ENCODE data around the gene NRCAM.
A peak's percentile ranks its signal among the peaks of the same experiment; 100 is the strongest.

Gene NRCAM

DNA sequence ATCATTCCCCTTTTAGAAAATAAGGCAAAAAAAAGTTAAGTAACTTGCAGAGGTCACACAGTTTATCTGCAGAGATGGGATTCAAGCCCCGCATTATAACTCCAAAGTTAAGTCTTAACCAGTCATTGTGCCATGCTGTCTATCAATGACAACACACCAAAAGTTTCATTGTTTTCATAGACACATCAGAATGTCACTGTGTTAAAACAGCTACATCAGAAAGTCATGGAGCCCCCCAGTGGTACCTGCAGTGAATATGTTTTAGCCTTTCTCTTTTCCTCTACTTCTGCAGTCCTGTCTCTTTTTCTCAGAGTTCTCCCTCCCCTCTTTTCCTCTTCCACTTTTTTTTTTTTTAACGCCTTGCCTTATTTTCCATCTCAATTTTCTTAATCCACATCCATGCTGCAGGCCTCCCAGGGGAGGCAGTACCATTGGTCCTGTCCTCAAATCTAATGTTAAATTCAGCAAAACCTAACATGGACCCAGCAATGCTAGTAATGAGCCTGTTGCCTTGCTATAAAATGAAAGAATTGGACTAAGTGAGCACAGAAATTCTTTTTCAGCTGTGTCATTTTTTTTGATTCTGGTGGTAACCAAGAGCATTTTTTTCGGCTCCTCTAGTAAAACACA lies 3.8 kb upstream of the NRCAM start:
- no peak for DNase-seq (ENCODE audit: low read depth)

GRCh38 chr7:108457871-108458270 lies 1.6 kb upstream of the NRCAM start:
- no peak for DNase-seq (ENCODE audit: low read depth)

GRCh38 chr7:108456845-108457540 lies 757 bp upstream of the NRCAM start:
- DNase-seq (ENCODE audit: low read depth) = no peak

DNA sequence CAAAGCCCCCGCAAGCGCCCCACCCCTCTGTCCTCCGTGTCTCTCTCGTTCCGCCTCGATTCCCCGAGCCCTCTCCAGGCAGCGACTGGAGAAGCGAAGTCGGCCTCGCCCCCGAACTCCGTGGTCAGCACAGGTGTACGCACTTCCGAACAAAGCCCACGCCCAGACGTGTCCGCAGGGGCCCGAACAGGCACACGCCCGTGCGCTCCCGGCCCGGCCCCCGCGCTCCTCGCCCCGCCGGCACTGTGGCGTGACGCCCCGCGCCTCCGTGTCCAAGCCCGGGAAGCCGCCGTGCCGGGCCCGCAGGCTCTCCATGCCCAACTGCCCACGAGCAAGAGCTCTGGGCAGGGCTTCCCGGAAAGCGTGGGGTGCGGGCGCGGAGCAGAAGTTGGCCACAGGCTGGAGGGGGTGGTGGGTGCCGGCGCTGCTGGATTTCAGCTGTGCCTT lies 662 bp downstream of the NRCAM start:
- no peak for DNase-seq (ENCODE audit: low read depth)

DNA sequence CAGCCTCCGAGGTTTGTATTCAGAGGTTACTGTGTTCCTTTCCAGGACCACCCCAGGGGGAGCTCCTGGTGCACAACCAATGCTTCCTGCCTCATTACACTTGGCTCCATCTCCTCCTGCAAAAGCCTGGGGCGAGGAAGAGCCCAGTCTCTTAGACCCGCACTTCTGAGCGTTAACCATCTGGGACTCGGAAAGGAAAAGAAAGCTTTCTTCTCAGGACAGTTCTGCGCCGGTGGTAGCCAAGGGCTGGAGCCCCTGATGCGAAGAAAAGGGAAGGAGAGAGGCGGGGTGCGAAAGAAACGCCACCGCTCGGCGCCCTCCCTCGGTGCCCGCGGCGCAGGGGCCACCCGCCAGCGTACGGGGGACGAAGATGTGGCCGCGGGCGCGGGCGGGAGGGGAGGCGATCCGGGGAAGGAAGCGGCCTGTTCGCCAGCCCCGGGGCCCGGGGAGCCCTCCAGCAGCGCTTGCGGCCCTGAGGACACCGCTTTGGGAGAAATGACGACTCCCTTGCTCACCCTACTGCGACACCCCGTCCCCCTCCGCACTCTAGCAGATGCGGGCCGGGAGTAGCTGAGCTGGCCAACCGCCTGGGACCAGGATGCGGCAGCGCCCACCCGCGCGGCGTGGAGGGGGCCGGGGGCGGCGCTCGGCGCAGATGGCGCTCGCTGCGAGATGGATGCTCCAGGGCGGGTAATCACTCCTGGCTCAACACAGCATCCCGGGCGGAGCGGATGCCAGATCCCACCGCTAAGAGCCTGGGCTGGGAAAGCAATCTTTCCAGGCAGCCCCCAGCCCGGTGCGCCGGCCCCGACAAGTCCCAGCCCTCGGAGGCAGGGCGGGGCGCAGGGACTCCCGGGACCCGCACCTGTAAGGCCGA lies 1.3 kb downstream of the NRCAM start:
- no peak for DNase-seq (ENCODE audit: low read depth)

DNA sequence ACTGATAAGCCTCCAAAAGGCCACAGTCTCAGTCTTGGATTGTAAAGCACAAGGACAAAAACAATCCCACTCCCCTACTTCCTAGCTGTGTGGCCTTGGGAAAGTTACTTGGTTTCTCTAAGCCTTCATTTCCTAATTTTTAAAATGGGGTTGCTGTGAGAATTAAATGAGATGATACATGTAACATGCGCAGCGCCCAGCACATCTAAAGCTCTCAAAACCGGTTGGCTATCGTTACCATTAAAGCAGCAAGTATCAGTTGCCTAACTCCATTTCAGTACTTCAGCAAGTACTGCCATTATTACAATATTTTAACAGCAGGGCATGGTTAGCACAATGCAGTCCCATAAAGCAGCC lies 1.9 kb downstream of the NRCAM start:
- DNase-seq (ENCODE audit: low read depth) = no peak

GRCh38 chr7:108453320-108453719 lies 2.9 kb downstream of the NRCAM start:
- peak; percentile 26 for DNase-seq (ENCODE audit: low read depth)

DNA sequence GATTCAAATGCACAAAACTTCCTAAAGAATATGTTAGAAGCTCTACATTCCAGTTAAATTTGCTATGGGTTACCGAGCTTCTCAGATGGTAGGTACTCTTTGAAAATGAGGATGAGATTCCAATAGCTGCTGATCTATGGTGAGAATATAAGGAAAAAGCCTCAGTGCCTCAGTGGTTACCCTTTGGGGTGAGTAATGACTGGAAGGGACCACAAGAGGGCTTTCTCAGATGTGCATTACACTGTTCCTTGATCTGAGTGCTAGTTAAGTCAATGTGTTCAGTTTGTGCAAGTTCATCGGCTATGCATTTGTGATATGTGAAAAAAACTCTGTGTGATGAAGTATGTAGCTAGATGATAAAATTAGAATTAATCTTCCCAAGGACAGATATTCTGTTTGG lies 3.5 kb downstream of the NRCAM start:
- DNase-seq (ENCODE audit: low read depth) = no peak

GRCh38 chr7:108451296-108451848 lies 4.9 kb downstream of the NRCAM start:
- no peak for DNase-seq (ENCODE audit: low read depth)

DNA sequence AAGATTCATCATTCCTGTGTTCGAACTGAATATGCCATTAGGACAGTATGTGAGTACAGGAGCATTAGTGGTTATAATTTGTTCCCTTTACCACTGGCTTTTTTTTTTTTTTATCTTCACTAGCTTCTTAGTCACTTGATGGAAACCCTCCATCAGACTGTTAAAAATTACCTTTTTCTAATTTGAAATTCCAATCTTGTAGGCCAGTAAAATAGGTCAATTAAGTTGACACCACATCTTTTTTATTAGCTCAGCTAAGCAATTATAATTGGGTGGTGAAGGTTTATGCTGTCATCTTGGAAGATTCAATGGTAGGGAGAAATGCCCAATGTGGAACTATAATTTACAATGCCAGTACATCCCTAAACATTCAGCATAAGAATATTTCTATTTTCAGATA lies 6.1 kb downstream of the NRCAM start:
- no peak for DNase-seq (ENCODE audit: low read depth)

GRCh38 chr7:108449521-108449920 lies 6.7 kb downstream of the NRCAM start:
- no peak for DNase-seq (ENCODE audit: low read depth)

GRCh38 chr7:108448584-108449505 lies 7.4 kb downstream of the NRCAM start:
- no peak for DNase-seq (ENCODE audit: low read depth)

DNA sequence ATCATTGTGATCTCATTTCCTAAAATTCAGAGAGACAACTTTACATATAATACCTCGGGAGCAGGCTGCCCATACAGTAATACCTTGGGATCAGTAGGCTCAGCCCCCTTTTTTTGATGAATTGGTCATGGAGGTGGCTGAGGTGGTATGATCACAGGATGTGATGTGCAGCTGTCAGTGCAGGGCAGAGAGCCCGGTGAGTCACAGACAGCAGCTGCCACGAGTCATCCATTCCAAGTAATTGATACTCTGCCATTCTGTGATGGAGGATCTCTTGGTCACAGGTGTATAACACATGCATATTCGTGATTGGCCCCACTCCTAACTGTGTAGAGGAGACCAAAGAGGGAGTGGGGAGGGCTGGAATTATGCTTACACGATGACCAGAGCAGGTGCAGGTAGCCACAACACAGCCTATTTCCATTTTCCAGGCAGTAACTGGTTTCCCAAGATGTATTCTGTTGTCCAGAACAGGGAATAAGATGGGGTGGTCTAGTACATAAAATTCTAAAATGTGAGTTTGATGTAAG lies 14.1 kb downstream of the NRCAM start:
- DNase-seq (ENCODE audit: low read depth) = no peak

DNA sequence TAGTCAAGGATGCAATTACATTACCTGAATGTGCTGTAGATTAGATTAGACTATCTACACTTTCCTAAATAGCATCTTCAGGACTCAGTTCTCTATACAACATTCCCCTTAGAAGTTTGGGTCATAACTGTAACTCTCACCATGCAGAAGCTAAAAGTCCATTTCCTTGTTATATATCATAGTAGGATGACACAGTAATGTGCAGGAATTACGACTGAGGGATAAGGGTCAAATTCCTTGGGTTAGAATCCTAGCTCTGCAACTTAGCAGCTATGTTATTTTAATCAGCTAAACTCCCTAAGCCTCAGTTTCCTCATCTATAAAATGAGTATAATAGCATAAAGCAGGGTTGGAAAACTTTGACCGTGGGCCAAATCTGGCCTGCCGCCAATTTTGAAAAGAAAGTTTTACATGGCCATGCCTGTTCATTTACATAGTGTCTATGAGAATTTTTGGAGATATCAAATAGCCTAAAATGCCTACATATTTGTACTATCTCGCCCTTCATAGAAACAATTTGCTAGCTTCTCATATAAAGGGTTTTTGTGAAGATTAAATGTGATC lies 14.8 kb downstream of the NRCAM start:
- DNase-seq (ENCODE audit: low read depth) = no peak

GRCh38 chr7:108440613-108441012 lies 15.6 kb downstream of the NRCAM start:
- no peak for DNase-seq (ENCODE audit: low read depth)

DNA sequence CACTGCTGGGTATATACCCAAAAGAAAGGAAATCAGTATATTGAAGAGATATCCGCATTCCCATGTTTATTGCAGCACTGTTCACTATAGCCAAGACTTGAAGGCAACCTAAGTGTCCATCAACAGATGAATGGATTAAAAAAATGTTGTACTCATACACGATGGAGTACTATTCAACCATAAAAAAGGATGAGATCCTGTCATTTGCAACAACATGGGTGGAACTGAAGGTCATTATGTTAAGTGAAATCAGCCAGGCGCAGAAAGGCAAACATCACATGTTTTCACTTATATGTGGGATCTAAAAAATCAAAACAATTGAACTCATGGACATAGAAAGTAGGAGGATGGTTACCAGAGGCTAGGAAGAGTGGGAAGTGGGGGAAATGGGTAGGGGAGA lies 19.3 kb downstream of the NRCAM start:
- no peak for DNase-seq (ENCODE audit: low read depth)

GRCh38 chr7:108434010-108434409 lies 22.2 kb downstream of the NRCAM start:
- DNase-seq (ENCODE audit: low read depth) = no peak

DNA sequence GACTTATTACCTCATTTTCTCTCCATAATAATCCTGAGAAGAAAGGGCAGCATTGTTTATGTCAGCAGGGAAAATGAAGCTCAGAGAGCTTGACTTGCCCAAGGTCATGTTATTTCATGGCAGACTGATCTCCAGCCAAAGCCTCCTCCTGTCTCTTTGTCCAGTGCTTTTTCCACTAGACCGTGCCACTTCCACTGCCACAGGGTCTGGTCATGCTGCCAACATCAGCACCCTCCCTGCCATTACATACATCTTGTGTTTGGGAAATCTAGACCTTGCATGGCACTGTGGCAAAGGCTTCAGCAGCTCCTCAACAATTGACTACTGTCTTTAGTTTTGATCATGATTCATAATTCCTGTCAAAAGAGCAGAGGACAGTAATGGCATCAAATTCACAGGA lies 25.1 kb downstream of the NRCAM start:
- no peak for DNase-seq (ENCODE audit: low read depth)

- no peak for DNase-seq (ENCODE audit: low read depth)
Observed at GRCh38 chr7:108430664-108431063, 25.6 kb downstream of the NRCAM start.

GRCh38 chr7:108427766-108428165 lies 28.5 kb downstream of the NRCAM start:
- no peak for DNase-seq (ENCODE audit: low read depth)

GRCh38 chr7:108425714-108426275 lies 30.4 kb downstream of the NRCAM start:
- no peak for DNase-seq (ENCODE audit: low read depth)
